ENCODE results near the gene MINDY4B.

Gene MINDY4B

GRCh38 chr3:150850191-150850590 lies 55.0 kb downstream of the MINDY4B start:
- no peak overlapping the region for H3K4me3 ChIP-seq (ENCODE audit: low read length)
- no peak for TF ChIP-seq CTCF (conservative IDR thresholded peaks at IDR 0.05; ENCODE audit: low read depth, low read length)
- no peak for DNase-seq (ENCODE audit: low read depth)

- no peak overlapping the region for H3K4me3 ChIP-seq (ENCODE audit: low read length)
- no peak for TF ChIP-seq CTCF (conservative IDR thresholded peaks at IDR 0.05; ENCODE audit: low read depth, low read length)
- no peak for DNase-seq (ENCODE audit: low read depth)
Measured at GRCh38 chr3:150848864-150849263, 56.4 kb downstream of the MINDY4B start.

- H3K4me3 ChIP-seq (ENCODE audit: low read length): no peak overlapping the region
- DNase-seq (ENCODE audit: low read depth): no peak
- no peak for TF ChIP-seq CTCF (conservative IDR thresholded peaks at IDR 0.05; ENCODE audit: low read depth, low read length)
Measured at GRCh38 chr3:150847433-150847832, 57.8 kb downstream of the MINDY4B start.

GRCh38 chr3:150844484-150844883 lies 60.8 kb downstream of the MINDY4B start:
- no peak for TF ChIP-seq CTCF (conservative IDR thresholded peaks at IDR 0.05; ENCODE audit: low read depth, low read length)
- peak; percentile 20 for DNase-seq (ENCODE audit: low read depth)

GRCh38 chr3:150843241-150843640 lies 62.0 kb downstream of the MINDY4B start:
- H3K4me3 ChIP-seq (ENCODE audit: low read length): no peak overlapping the region
- no peak for DNase-seq (ENCODE audit: low read depth)
- TF ChIP-seq CTCF (conservative IDR thresholded peaks at IDR 0.05; ENCODE audit: low read depth, low read length): no peak

More at GRCh38 chr3:150844484-150844883, 60.8 kb downstream of the MINDY4B start:
- no peak overlapping the region for H3K4me3 ChIP-seq (ENCODE audit: low read length)

- no peak for DNase-seq (ENCODE audit: low read depth)
- peak; percentile 32 for TF ChIP-seq CTCF (conservative IDR thresholded peaks at IDR 0.05; ENCODE audit: low read depth, low read length)
- no peak overlapping the region for H3K4me3 ChIP-seq (ENCODE audit: low read length)
Measured at GRCh38 chr3:150840802-150841515, 64.3 kb downstream of the MINDY4B start.

- no peak for DNase-seq (ENCODE audit: low read depth)
- TF ChIP-seq CTCF (conservative IDR thresholded peaks at IDR 0.05; ENCODE audit: low read depth, low read length): no peak
- no peak overlapping the region for H3K4me3 ChIP-seq (ENCODE audit: low read length)
Measured at GRCh38 chr3:150830745-150831144, 74.5 kb downstream of the MINDY4B start.
